ENCODE data around the gene CT55. TPM values are rescaled to one million over a fixed set of nuclear protein-coding genes. Genes with fewer than 3 reads are reported as not detected.

CT55 gene
- total RNA-seq, 1 experiment from 2014 or later = not detected

DNA sequence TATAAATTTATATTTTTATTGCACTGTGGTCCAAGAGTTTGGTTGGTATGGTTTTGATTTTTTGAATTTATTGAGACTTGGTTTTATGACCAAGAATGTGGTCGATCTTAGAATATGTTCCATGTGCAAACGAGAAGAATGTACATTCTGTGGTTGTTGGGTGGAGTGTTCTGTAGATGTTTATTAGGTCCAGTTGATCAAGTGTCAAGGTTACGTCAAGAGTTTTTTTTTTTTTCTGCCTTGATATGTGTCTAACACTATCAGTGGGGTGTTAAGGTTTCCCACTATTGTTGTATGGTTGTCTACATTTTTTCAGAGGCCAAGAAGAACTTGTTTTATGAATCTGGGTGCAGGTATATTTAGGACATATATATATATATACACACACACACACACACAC lies 61.6 kb downstream of the CT55 start:
- no peaks in the 10 kb centered on the region for H3K9me3 Mint-ChIP-seq (ENCODE audit: unreplicated experiment)
- ChIA-PET CTCF (interaction anchor here (1.3 kb wide), 1 partner anchor 100 kb away, joined by 3 read pairs; no protein-coding TSS in a partner anchor), POLR2A (no interaction called here)
- H3K27me3 Mint-ChIP-seq (ENCODE audit: insufficient read depth, unreplicated experiment) = peaks cover 73% of the 10 kb centered on the region
- no peaks in the 10 kb centered on the region for H3K36me3 Mint-ChIP-seq (ENCODE audit: insufficient read depth, unreplicated experiment)
- no peak for DNase-seq (ENCODE audit: unreplicated experiment)
- no TSS peak for BruUV-seq (replicated peaks)
- H3K4me3 Mint-ChIP-seq (ENCODE audit: unreplicated experiment) = no peak overlapping the region
- intact Hi-C loops (cut with micrococcal nuclease) = no loop called here
- no peak for TF ChIP-seq CTCF (IDR thresholded peaks at IDR 0.05; ENCODE audit: unreplicated experiment)
- H3K27ac Mint-ChIP-seq (ENCODE audit: low read depth, unreplicated experiment) = no peak overlapping the region
- H3K4me1 Mint-ChIP-seq (ENCODE audit: insufficient read depth, unreplicated experiment) = no peaks in the 10 kb centered on the region

Other genes starting within 250 kb of the CT55 start
- gene SMIM10, start 180.4 kb downstream of the CT55 start, total RNA-seq (2022) = not detected in 2 replicates
- 2.2 and 2.7 TPM in 2 replicates for gene RTL8B, start 148.9 kb downstream of the CT55 start, total RNA-seq (2022)
- 44.2 and 57.3 TPM in 2 replicates for gene RTL8C, start 139.0 kb downstream of the CT55 start, total RNA-seq (2022)
- 45.2 and 52.7 TPM in 2 replicates for gene RTL8A, start 119.3 kb downstream of the CT55 start, total RNA-seq (2022)
- 0.12 and 0.15 TPM in 2 replicates for gene SMIM10L2B, start 72.7 kb downstream of the CT55 start, total RNA-seq (2022)
- gene ETDB, start 50.9 kb downstream of the CT55 start, total RNA-seq (2022) = not detected in 2 replicates
- not detected in 2 replicates for gene ETDA, start 80.7 kb upstream of the CT55 start, total RNA-seq (2022)
- gene ETDC, start 138.1 kb upstream of the CT55 start, total RNA-seq (2022) = not detected in 2 replicates
- 4.9 and 5.4 TPM in 2 replicates for gene ZNF75D, start 172.7 kb upstream of the CT55 start, total RNA-seq (2022)
- 6.2 and 7.6 TPM in 2 replicates for gene ZNF449, start 173.4 kb upstream of the CT55 start, total RNA-seq (2022)